Measurements from ENCODE around the gene PPP1R37. TPM values are rescaled to one million over a fixed set of nuclear protein-coding genes. Genes with fewer than 3 reads are reported as not detected.

The PPP1R37 gene
- total RNA-seq, 1 donor from 2014 or later = 18.2 TPM

DNA sequence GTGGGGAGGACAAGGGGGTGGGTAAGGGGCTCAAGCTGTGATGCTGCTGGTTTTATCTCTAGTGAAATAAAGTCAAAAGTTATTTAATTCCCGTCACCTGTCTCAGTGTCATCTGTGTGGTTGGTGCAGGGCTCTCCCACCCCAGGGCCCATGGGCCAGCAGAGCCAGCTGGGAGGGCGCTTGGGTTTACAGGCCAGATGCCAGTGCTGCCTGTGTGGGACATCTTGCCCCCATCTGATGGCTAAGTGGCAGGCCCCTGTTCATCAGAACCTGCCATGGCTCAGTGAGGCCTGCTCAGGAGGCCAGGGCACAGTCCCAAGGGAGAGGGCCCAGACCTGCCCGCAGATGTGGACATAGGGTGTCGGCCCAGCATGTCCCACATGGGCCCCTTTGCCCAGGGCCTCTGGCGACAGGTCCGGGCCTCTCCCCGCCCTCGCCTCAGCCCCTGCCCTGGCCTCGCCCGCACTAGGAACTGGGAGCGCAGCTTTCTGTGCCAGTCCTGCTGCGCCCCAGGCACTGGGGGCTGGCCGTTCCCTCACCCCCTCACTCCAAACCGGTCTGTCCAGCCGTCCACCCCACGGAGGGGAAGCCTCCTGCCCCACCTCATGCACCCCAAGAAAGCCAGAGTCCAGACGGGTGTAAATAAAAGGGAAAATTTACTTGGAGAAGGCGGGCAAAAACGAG lies 22.0 kb upstream of the PPP1R37 start:
- DNase-seq (ENCODE audit: low read depth in 2 of 2) = no peak

DNA sequence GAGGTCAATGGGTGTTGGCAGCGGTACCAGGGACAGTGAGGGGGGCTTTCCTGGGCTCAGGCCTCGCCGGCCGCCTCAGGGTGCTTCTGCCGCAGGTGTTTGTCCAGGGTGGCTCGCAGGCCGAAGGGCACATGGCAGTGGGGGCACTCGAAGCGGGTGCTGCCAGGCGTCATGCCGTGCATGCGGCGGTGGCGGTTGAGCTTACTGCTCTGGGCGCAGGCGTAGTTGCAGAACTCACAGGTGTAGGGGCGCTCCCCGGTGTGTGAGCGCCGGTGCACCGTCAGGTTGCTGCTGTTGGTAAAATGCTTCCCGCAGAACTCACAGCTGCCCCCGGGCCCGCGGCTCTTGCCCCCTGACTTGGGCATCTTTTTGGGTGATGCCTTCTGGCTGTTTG lies 21.4 kb upstream of the PPP1R37 start:
- no peak for DNase-seq (ENCODE audit: low read depth in 2 of 2)

DNA sequence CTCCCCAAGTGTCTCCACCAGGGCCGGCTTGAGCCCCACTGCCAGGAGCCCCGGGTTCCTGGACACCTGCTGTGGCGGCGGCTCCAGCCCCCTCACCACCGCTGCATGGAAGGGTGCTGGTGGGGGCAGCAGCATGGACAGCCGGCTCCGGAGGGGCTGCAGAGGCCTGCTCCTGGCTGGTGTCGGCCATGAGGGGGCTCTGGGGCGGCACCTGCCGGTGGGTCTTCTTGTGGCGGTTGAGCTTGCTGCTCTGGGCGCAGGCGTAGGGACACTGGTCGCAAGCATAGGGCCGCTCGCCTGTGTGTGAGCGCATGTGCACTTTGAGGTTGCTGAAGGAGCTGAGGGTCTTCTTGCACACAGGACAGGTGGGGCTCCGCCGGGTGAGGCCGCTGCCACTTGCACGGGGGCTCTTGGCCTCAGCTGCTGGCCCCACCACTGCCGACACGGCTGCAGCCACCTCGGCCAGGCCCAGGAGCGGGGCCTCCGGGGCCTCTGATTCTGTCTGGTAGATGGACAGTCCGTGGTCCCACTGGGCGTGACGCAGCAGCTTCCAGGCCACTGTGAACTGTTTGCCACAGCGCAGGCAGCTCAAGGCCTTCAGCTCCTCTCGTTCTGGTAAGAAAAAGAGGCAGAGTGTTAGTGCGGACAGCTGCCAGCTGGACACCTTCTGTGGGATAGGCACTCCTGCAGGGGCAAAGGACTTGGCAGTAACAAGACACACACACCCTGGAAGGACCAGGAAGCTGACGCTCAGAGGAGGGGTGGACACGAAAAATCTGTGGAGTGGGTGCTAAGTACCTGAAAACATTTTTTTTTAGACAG lies 20.8 kb upstream of the PPP1R37 start:
- no peak for DNase-seq (ENCODE audit: low read depth in 2 of 2)

DNA sequence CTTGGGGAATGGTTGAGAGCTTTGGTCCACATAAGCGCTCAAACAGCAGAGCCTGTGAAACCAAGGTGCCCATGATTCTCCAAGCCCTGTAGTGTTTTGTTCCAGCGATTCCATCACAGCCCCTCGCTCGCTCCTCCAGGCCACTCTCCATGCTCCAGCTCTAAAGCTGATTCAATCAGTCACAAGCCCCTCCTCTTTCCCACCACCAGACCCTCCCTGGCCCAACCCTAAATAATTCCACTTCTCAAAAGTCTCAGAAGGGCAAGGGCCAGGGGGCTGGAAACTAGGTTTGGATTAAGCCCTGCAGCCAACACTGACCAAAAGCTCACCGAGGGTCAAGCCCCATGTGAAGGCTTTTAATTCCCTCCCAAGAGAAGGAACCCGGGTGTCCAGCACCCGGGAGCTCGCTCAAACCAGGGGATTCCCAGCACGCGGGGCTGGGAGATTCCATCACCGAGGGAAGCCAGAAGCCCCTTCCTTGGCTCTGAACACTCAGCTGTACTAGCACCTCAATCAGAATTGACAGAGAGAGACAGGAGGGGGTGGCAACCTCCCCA lies 18.2 kb upstream of the PPP1R37 start:
- no peak for DNase-seq (ENCODE audit: low read depth in 2 of 2)

DNA sequence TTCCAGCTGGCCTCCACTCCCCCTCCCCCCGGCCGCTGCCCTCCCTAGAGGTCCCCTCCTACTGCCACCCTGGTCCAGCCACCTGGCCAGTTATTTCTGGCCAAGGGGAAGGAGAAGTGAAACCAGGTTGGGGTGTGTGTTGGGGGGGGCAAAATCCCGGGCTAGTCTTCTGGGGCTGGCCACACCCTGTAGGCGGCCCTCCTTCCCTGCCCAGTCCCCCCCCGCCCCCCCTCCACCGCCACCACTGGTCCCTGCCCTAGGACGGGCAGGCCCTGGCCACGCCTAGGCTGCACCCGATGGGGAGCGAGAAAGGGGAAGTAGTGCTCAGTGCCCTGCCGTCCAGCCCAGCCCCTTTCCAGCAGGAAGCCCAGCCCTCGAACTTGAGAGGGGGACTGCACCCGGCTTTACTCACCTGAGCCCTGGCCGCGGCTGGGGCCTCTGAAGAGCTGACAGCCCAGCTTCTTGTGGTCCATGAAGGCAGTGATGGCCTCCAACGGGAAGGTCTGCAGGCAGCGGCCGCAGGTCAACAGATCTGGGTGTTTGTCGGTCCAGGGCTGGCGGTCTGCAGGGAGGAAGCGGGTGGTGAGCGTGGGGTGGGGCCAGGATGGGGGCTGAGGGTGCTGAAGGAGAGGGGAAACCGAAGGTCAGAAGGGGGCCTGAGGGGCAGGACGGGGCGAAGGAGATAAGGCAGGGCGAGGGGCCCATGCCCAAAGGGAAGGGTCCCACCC lies 17.5 kb upstream of the PPP1R37 start:
- peak in 1 of 2 donors; percentile 36 for DNase-seq (ENCODE audit: low read depth in 2 of 2)

DNA sequence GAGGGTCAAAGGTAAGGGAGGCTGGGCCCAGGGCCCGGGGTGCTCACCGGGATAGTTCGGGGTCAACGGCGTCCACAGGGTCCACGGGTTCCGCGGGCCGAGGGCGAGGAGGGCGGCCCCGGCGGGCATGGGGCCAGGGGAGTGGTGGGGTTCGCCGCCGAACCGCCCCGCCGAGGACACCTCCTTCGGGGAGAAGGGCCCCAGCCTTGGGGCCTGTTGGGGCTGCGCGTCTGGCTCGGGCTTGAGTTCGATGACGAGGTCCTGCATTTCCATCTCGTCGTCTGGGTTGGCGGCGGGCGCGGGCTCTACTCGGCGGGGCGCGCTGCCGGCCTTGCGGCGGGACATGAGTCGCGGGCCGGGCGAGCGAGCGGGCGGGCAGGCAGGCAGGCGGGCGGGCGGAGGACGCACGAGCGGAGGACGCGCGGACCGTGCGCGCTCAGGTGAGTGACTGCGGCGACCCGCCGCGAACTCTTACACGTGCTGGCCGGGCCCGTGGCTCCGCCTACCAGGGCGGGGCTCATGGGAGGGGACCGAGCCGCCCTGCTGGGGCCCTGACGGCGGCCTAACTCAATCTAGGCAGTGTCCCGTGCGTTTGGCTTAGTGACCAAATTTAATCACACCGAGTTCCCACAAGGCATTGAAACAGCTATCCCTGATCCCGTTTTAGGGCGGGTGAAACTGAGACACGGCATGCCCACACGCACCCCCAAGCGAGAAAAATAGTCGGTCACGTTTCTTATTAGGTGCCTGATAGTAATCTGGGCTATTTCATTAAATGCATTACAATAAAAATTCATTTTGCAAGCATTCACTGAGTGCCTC lies 16.7 kb upstream of the PPP1R37 start, which contains the start of gene ZNF296:
ZNF296 (minus strand) TSS at position 450 of the 822 bp plus-strand sequence; CDS start at position 345, 105 bp downstream.
- DNase-seq (ENCODE audit: low read depth in 2 of 2) = peak in 1 of 2 donors; percentile 64

DNA sequence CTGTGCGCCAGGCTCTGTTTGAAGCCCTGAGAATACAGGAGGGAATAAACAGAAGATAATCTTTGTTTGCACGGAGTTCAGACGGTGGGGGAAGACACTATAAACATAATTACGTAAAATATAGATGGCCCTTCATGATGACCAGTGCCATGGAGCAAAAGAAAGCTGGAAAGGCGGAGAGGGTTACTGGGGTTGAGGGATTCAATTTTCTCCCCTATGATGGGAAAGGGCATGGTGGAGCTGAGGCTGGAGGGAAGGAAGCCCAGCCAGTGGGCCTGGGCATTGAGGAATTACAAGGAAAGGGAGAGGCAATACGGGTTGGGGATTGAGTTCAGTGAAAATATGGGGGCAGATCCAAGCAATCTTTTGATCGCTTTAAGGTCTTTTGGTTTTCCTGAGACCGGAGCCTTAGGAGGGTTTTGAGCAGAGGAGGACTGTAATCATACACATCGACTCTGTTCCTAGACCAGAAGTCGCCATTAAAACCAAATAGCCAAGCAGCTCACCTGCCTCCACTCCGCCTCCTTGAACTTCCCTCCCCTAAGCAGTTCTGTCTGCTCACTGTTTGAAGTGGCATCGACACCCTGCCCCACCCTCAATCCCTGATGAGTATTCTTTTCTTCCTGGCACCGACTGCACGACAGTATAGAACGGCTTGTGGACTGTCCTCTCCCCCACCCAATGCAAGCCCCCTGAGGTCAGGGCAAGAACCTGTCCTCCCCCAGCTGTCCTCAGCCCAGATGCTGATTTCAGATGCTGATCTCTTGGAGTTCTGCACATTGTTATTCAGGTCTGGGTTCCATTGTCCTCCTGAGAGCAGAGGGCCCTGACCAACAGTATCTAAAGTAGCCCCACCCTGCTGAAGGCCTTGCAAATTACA lies 15.9 kb upstream of the PPP1R37 start:
- DNase-seq (ENCODE audit: low read depth in 2 of 2) = no peak

DNA sequence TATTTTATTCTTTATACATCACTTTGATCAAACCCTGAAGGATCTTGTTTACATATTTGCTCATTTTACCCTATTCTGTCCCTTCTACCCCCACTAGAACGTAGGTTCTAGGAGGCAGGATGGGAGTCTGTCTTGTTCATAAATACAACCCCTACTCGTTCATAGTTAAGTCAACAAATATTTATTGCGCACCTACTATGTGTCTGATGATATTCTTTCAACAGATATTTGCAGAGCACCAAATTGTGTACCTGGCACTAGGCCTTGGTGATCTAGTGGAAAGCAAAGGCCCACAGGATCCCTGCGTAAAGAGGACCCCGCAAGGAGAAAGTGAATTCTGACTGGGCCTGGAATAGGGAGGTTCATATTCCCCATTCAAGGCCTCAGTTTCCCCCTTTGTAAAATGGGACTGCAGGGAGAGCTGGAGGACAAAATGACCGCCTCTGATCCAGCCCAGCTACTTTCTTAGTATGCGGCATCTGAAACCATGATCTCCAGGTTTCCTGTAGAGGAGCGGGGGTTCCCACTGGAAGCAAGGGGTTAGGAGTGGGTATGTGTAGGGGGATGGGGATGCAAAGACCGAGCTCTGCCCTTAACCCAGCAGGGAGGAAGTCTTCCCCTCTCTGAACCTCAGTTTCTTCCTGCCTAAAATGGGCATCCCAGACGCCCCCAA lies 14.5 kb upstream of the PPP1R37 start:
- DNase-seq (ENCODE audit: low read depth in 2 of 2) = no peak

DNA sequence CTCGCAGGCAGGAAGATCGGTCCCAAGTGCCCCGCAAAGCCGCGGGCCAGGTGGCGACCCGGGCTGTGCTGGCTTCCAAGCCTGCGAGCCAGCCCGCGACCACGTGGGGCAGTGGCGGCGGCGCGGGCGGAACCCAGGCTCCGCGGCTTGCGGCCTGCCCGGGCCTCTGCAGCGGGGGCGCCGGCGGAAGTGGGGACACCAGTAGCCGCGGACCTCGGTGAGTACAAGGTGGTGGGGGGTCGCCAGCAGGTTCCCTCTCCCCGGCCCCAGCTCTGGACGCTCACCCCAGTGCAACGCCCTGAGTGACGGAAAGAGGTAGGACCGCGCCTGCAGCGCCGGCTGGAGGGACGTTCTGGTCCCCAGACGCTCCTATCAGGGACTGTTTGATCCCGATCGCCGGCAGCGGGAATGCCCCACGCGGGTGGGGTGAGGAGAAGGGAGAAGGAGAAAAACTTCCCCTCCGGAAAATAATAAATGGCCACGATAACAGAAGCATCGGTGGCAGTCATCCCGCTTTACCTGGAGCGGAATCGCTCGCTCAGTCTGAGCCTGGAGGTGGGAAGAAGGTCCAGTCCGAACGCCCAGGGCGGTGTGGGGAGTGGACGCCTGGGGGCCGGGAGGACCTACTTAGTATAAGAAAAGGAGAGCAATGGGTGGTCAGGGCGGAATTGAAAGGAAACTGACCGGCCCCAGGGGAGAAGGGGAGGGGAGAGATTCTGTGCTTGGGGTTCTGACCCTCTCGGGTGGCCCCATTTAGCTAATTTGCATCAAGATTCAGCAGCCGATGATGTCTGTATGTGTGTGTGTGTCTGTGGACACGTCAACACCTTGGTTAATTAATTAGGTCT lies 13.7 kb upstream of the PPP1R37 start, which contains the start of gene GEMIN7:
GEMIN7 (plus strand) TSS at position 198 of the 848 bp plus-strand sequence. CDS start 10,855 bp downstream, outside the sequence.
- DNase-seq (ENCODE audit: low read depth in 2 of 2) = peak in 1 of 2 donors; percentile 81

DNA sequence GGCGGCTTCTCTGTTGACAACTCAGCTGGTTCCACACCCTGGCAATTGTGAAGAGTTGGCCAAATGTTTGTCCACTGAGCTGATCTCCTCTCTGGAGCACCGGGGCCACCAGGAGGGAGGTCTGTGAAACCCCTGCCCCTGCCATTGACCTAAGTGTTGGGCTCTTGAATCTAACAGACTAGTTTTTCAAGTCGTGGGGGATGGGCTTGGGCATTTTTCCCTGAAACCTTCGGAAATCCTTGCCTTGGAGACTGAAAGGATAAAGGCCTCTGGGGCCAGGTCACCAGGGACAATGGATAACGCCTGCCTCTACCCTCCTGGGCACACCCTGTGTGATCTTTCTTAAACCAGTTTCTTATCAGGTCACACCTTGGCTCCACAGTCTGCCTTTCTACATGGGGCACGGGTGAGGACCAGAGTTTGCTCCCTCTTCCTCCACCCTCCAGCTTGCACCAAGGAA lies 13.0 kb upstream of the PPP1R37 start:
- DNase-seq (ENCODE audit: low read depth in 2 of 2) = no peak

DNA sequence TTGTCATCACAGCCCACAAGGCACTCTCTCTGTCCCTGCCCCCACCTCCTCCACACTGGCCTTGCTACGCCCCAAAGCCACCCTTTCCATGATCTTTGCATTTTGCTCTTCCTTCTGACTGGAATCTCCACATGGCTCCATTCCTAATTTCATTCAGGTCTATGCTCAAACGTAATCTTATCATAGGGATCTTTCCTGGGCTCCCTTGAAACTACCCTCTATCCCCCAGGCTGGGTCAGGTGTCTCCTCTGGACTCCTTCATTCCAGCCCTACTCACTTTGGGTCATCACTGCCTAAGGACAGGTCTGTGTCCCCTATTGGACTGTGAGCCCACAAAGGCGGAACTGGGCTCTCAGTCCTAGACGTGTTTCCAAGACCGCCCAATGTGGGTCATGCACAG lies 10.8 kb upstream of the PPP1R37 start:
- DNase-seq (ENCODE audit: low read depth in 2 of 2) = no peak

DNA sequence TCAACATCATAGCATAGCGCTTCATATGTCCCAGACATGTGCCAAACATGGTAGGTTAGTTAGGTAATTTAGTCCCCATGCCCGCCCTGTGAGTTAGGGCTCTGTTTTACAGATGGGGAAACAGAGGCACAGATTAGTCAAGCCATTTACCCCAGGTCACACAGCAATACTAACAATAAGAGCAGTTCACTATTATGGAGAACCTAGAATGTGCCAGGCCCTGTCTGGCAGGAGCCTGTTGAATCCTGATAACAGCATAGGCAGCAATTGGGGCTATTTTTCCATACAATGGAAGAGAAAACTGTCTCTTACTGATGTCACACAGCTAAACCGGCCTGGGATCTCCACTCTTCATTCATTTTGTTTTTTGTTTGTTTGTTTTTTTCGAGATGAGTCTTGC lies 6.5 kb upstream of the PPP1R37 start:
- DNase-seq (ENCODE audit: low read depth in 2 of 2) = no peak

DNA sequence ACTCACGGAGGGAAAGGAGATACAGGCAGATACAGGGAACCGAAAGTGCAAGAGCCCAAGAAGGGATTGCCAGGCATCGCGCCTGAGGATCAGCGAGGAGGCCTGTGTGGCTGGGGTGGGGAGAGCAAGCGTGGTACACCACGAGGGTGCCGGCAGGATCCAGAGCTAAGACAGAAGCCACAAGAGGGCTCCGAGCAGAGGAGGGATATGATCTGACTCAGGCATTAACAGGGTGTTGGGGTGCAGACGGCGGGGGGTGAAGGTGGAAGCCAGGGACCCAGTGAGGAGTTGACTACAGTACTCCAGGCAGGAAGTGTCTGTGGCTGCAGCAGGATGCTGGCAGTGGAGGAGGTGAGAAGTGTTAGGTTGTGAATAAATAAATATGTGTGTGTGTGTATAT lies 5.4 kb upstream of the PPP1R37 start:
- DNase-seq (ENCODE audit: low read depth in 2 of 2) = no peak

DNA sequence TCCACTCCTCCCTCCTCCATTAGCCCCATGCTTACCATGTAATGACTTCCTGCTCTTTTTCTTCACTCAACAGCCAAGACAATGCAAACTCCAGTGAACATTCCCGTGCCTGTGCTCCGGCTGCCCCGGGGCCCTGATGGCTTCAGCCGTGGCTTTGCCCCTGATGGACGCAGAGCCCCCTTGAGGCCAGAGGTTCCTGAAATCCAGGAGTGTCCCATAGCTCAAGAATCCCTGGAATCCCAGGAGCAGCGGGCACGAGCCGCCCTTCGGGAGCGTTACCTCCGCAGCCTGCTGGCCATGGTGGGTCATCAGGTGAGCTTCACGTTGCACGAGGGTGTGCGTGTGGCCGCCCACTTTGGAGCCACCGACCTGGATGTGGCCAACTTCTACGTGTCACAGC lies 2.9 kb upstream of the PPP1R37 start:
- no peak for DNase-seq (ENCODE audit: low read depth in 2 of 2)

DNA sequence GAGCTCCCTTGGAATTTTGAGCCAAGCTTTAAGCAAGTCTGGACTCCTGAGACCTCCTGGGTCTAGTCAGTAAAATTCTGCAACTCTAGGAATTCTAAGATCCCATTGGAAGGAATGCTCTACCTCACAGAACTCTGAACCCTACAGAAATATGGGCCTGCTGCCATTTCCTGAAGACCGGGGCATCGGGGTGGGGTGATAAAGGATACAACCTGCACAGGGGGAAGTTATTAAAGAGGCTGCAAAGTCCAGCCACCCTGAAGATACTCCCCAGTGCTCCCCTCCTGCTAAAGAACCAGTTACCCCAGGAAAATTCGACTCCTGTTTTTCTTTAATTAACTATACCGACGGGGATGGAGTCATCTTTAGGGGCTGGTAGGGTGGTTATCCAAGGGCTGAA lies 2.4 kb upstream of the PPP1R37 start:
- DNase-seq (ENCODE audit: low read depth in 2 of 2) = no peak

DNA sequence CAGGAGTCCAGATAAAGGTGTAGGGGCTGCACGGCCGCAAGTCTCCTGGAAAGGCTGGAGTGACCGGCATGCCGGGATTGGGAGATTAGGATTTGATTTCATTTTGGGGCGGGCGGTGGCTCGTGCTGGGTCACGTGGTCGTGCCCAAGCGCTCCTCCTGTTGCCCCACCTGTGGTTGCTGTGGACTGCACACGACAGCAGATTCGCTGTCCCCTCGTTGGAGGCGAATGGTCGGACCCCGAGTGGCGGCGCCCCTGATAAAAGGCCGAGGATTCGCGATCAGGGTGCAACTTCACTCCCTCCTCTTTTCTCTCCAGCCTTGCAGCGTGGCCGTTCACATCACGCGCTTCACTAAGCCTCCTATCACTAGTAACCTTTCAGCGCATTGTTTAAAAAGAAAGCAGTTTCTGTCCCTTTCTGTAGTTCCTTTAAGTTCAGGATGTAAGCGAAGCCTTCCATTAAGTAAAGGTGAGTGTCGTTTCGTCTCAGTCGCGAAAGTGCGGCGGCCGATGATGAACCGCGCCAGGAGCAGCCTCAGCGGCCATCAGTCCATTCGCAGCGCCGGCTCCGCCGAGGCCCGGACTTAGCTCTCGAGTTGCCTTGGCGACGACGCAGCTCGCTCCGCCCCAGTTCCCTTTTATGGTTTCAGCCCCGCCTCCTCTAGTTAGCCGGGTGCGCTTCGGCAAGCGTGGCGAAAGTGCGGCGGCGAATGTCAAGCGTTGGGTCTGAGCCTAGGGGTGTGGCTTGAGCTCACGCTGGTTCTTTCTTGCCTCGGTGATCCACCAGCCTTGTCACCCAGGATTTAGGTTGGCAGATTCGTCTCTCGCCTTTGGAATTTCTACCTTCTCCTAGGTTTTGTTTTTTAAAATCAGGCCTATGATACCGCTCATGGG lies 1.7 kb upstream of the PPP1R37 start:
- peak; percentile 97 to 99 for DNase-seq (ENCODE audit: low read depth in 2 of 2)

DNA sequence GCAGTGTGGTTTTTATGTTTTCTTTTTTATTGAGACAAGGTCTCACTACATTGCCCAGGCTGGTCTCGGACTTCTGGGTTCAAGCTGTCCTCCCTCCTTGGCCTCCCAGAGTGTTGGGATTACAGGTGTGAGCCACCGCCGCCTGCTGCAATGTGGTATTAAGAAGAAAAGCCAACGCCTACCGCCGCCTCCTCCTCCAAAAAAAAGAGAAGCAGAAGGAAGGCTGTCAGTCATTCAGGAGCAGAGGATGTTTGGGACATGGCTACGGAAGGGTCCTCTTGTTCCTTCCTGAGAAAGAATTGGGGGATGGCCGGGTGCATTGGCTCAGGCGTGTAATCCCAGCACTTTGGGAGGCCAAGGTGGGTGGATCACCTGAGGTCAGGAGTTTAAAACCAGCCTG lies 1.2 kb downstream of the PPP1R37 start:
- no peak for DNase-seq (ENCODE audit: low read depth in 2 of 2)

Measured in dermis microvascular lymphatic vessel endothelial cell (primary cell).